Upper lobe of left lung (tissue), 6 donors: Measurements from ENCODE around the gene SFXN5. TPM values are rescaled to one million over a fixed set of nuclear protein-coding genes. Genes with fewer than 3 reads are reported as not detected.

Experiments
- ATAC-seq, 2 donors: fragments of 200-7000 bp; cut with Tn5 transposase; one replicate each; pipeline ENCODE4 v1.9.1; 2022; ENCODE audit warnings: mild to moderate bottlenecking in 2 of 2, moderate library complexity in 2 of 2; ENCODE audit not compliant: low FRiP score in 2 of 2
- DNase-seq, 2 donors: peaks; one replicate each; pipeline ENCODE4 v3.0.0-alpha.2; 2019 to 2020
- H3K27ac ChIP-seq, 4 donors: fragments of 200-600 bp; sonication (generic); one replicate each; pipeline ENCODE4 v1.5.1; 2016 to 2019
- H3K27me3 ChIP-seq, 4 donors: fragments of 200-600 bp; sonication (generic); one replicate each; pipeline ENCODE4 v1.5.1; 2017 to 2019
- H3K36me3 ChIP-seq, 4 donors: fragments of 200-600 bp; sonication (generic); one replicate each; pipeline ENCODE4 v1.5.1; 2016 to 2019
- H3K4me1 ChIP-seq, 4 donors: fragments of 200-600 bp; sonication (generic); one replicate each; pipeline ENCODE4 v1.5.1; 2018 to 2019
- H3K4me3 ChIP-seq, 4 donors: fragments of 200-600 bp; sonication (generic); one replicate each; pipeline ENCODE4 v1.5.1; 2017 to 2019; ENCODE audit warnings: mild to moderate bottlenecking in 2 of 4, moderate library complexity in 1 of 4
- H3K9me3 ChIP-seq, 4 donors: fragments of 200-600 bp; sonication (generic); one replicate each; pipeline ENCODE4 v1.5.1; 2018 to 2019
- CTCF ChIP-seq, 6 experiments: fragments of 450-650 bp in 4 of 6; fragments of 200-600 bp in 2 of 6; sonication (generic) in 2 of 6; IDR thresholded peaks; one replicate each; pipeline ENCODE4 v1.5.1; 2016 to 2019; ENCODE audit warnings: antibody characterized with exemption in 6 of 6
- EP300 ChIP-seq, 4 donors: sonication (generic); formaldehyde crosslinking; IDR thresholded peaks; one replicate each; pipeline ENCODE4 v1.5.1; 2017; ENCODE audit warnings: antibody characterized with exemption in 4 of 4, control low read depth in 2 of 4
- POLR2A ChIP-seq, 4 donors: fragments of 450-650 bp; IDR thresholded peaks; one replicate each; pipeline ENCODE4 v1.5.1; 2016 to 2017; ENCODE audit warnings: antibody characterized with exemption in 4 of 4, mild to moderate bottlenecking in 2 of 4
- POLR2AphosphoS5 ChIP-seq, 2 donors: sonication (generic); formaldehyde crosslinking; IDR thresholded peaks; one replicate each; pipeline ENCODE4 v1.5.1; 2017; ENCODE audit warnings: antibody characterized with exemption in 2 of 2
- WGBS, 2 donors: methylation state at CpG; one replicate each; pipeline ENCODE4 v1.1.5; 2017 to 2018; 5-methylcytosine and 5-hydroxymethylcytosine counted together
- total RNA-seq, 6 donors: library from RNA; depleted of rRNA in 4 of 6; stranded (reverse); fragments of >200 nt in 4 of 6; gene quantifications; one replicate each; pipeline versions ENCODE4 v1.1.0 to v1.2.1, GENCODE V29; 2016 to 2021
- donor health status: DM: no; HTN: no; CAD: no; lungs with moderate emphysema.
- donor health status: DM: no; HTN: yes; CAD: no; lungs with severe emphysema.

The SFXN5 gene
- total RNA-seq, 6 donors from 2014 or later: 10.8 to 44.0 (median 13.7) TPM

GRCh38 chr2:72946466-72946865 lies 125.0 kb downstream of the SFXN5 start:
- WGBS, 2 donors: 93 to 94% methylated on average over 9 of the region's 9 CpGs
- DNase-seq: no peak

GRCh38 chr2:72945450-72946019 lies 126.0 kb downstream of the SFXN5 start:
- 89 to 93% methylated on average over 9 of the region's 9 CpGs for WGBS, 2 donors
- H3K4me3 ChIP-seq: no peak overlapping the region
- ATAC-seq (no peak), DNase-seq (no peak)
- no peak overlapping the region for H3K27ac ChIP-seq
- H3K9me3 ChIP-seq: no peaks in the 10 kb centered on the region
- peaks cover 0 to 22% (median 3%) of the 10 kb centered on the region in 4 donors for H3K36me3 ChIP-seq
- H3K4me1 ChIP-seq: no peaks in the 10 kb centered on the region
- no peaks in the 10 kb centered on the region for H3K27me3 ChIP-seq
- no peak for TF ChIP-seq CTCF (IDR thresholded peaks at IDR 0.05)
- no peak for TF ChIP-seq POLR2AphosphoS5 (IDR thresholded peaks at IDR 0.05)
- no peak for TF ChIP-seq POLR2A (IDR thresholded peaks at IDR 0.05)
- TF ChIP-seq EP300 (IDR thresholded peaks at IDR 0.05): no peak

More at GRCh38 chr2:72946466-72946865, 125.0 kb downstream of the SFXN5 start:
- TF ChIP-seq CTCF (IDR thresholded peaks at IDR 0.05): no peak
- TF ChIP-seq EP300 (IDR thresholded peaks at IDR 0.05): no peak
- no peak for TF ChIP-seq POLR2AphosphoS5 (IDR thresholded peaks at IDR 0.05)
- TF ChIP-seq POLR2A (IDR thresholded peaks at IDR 0.05): no peak
- H3K4me1 ChIP-seq: no peaks in the 10 kb centered on the region
- no peak for ATAC-seq
- peaks cover 0 to 22% (median 3%) of the 10 kb centered on the region in 4 donors for H3K36me3 ChIP-seq
- no peak overlapping the region for H3K27ac ChIP-seq
- no peaks in the 10 kb centered on the region for H3K27me3 ChIP-seq
- H3K4me3 ChIP-seq: no peak overlapping the region
- no peaks in the 10 kb centered on the region for H3K9me3 ChIP-seq

- Histone ChIP-seq H3K9me3 (no peaks in the 10 kb centered on the region), H3K36me3 (peaks cover 0 to 22% (median 3%) of the 10 kb centered on the region in 4 donors), H3K4me3 (no peak overlapping the region), H3K27me3 (no peaks in the 10 kb centered on the region), H3K27ac (no peak overlapping the region), H3K4me1 (no peaks in the 10 kb centered on the region)
- WGBS, 2 donors: 93 to 95% methylated on average over 14 to 15 of the region's 16 CpGs
- ATAC-seq: no peak
- DNase-seq: no peak
- TF ChIP-seq POLR2A (IDR thresholded peaks at IDR 0.05) (no peak), EP300 (IDR thresholded peaks at IDR 0.05) (no peak), POLR2AphosphoS5 (IDR thresholded peaks at IDR 0.05) (no peak), CTCF (IDR thresholded peaks at IDR 0.05) (no peak)
Observed at GRCh38 chr2:72944804-72945449, 126.6 kb downstream of the SFXN5 start.

- TF ChIP-seq CTCF (IDR thresholded peaks at IDR 0.05) (no peak), POLR2A (IDR thresholded peaks at IDR 0.05) (no peak), EP300 (IDR thresholded peaks at IDR 0.05) (no peak), POLR2AphosphoS5 (IDR thresholded peaks at IDR 0.05) (no peak)
- Histone ChIP-seq H3K4me1 (no peaks in the 10 kb centered on the region), H3K27ac (no peak overlapping the region), H3K4me3 (no peak overlapping the region), H3K27me3 (no peaks in the 10 kb centered on the region), H3K9me3 (no peaks in the 10 kb centered on the region), H3K36me3 (peaks cover 0 to 22% (median 3%) of the 10 kb centered on the region in 4 donors)
- 96% methylated on average over 7 of the region's 7 CpGs; no CpG with 5 or more reads in 1 of the 2 donors for WGBS, 2 donors
- DNase-seq (no peak), ATAC-seq (no peak)
Observed at GRCh38 chr2:72943540-72944395, 127.7 kb downstream of the SFXN5 start.
